ENCODE results near the gene GLMP. TPM values are rescaled to one million over a fixed set of nuclear protein-coding genes. Genes with fewer than 3 reads are reported as not detected.

GLMP gene
- polyA plus RNA-seq, 1 experiment: 25.5 TPM

- H3K4me3 ChIP-seq (ENCODE audit: low read depth, low read length): peak overlapping the region; percentile 68
- H3K9me3 ChIP-seq (ENCODE audit: control insufficient read depth, insufficient read depth, low read length): no peaks in the 10 kb centered on the region
- CTCF ChIA-PET: interaction anchor here (1.2 kb wide), 1 partner anchor 28 kb away, joined by 4 read pairs; no protein-coding TSS in a partner anchor
- peak; percentile 50 for DNase-seq (ENCODE audit: low read depth, low spot score)
- POLR2A ChIA-PET: interaction anchor here (0.6 to 1.4 kb wide), 4 partner anchors 9 to 266 kb away, joined by 3 to 6 read pairs (median 4); partner anchors contain the start of gene SMG5
- peak overlapping the region; percentile 39 for H3K27ac ChIP-seq (ENCODE audit: low read depth, low read length)
- TF ChIP-seq CTCF (IDR thresholded peaks at IDR 0.05; ENCODE audit: low read depth, low read length): no peak
- no peaks in the 10 kb centered on the region for H3K27me3 ChIP-seq (ENCODE audit: control insufficient read depth, insufficient read depth, low read length)
Observed at GRCh38 chr1:156291226-156292061, 4.0 kb downstream of the GLMP start.

GRCh38 chr1:156289857-156290256, 5.6 kb downstream of the GLMP start:
- CTCF ChIA-PET: no interaction called here
- TF ChIP-seq CTCF (IDR thresholded peaks at IDR 0.05; ENCODE audit: low read depth, low read length): no peak
- Histone ChIP-seq H3K9me3 (ENCODE audit: control insufficient read depth, insufficient read depth, low read length) (no peaks in the 10 kb centered on the region), H3K27ac (ENCODE audit: low read depth, low read length) (no peak overlapping the region), H3K4me3 (ENCODE audit: low read depth, low read length) (no peak overlapping the region), H3K27me3 (ENCODE audit: control insufficient read depth, insufficient read depth, low read length) (no peaks in the 10 kb centered on the region)
- DNase-seq (ENCODE audit: low read depth, low spot score): no peak
- POLR2A ChIA-PET: no interaction called here

- POLR2A ChIA-PET: interaction anchor here (1.0 kb wide), 1 partner anchor 10 kb away, joined by 3 read pairs; the partner anchor contains the start of gene GLMP
- no peaks in the 10 kb centered on the region for H3K9me3 ChIP-seq (ENCODE audit: control insufficient read depth, insufficient read depth, low read length)
- no peak for DNase-seq (ENCODE audit: low read depth, low spot score)
- TF ChIP-seq CTCF (IDR thresholded peaks at IDR 0.05; ENCODE audit: low read depth, low read length): no peak
- CTCF ChIA-PET: no interaction called here
- H3K27ac ChIP-seq (ENCODE audit: low read depth, low read length): no peak overlapping the region
- H3K27me3 ChIP-seq (ENCODE audit: control insufficient read depth, insufficient read depth, low read length): no peaks in the 10 kb centered on the region
- H3K4me3 ChIP-seq (ENCODE audit: low read depth, low read length): no peak overlapping the region
Observed at GRCh38 chr1:156286061-156286460, 9.4 kb downstream of the GLMP start.

- Histone ChIP-seq H3K27ac (ENCODE audit: low read depth, low read length) (no peak overlapping the region), H3K9me3 (ENCODE audit: control insufficient read depth, insufficient read depth, low read length) (no peaks in the 10 kb centered on the region), H3K4me3 (ENCODE audit: low read depth, low read length) (no peak overlapping the region), H3K27me3 (ENCODE audit: control insufficient read depth, insufficient read depth, low read length) (no peaks in the 10 kb centered on the region)
- CTCF ChIA-PET: no interaction called here
- TF ChIP-seq CTCF (IDR thresholded peaks at IDR 0.05; ENCODE audit: low read depth, low read length): no peak
- DNase-seq (ENCODE audit: low read depth, low spot score): no peak
- POLR2A ChIA-PET: no interaction called here
Observed at GRCh38 chr1:156285437-156285836, 10.0 kb downstream of the GLMP start.

- DNase-seq (ENCODE audit: low read depth, low spot score): no peak
- Histone ChIP-seq H3K9me3 (ENCODE audit: control insufficient read depth, insufficient read depth, low read length) (no peaks in the 10 kb centered on the region), H3K27me3 (ENCODE audit: control insufficient read depth, insufficient read depth, low read length) (no peaks in the 10 kb centered on the region), H3K27ac (ENCODE audit: low read depth, low read length) (no peak overlapping the region), H3K4me3 (ENCODE audit: low read depth, low read length) (no peak overlapping the region)
- CTCF ChIA-PET: interaction anchor here (2.5 kb wide), 1 partner anchor 35 kb away, joined by 14 read pairs; no protein-coding TSS in a partner anchor
- no peak for TF ChIP-seq CTCF (IDR thresholded peaks at IDR 0.05; ENCODE audit: low read depth, low read length)
- POLR2A ChIA-PET: no interaction called here
Observed at GRCh38 chr1:156284757-156285156, 10.7 kb downstream of the GLMP start.

Measured in AG04450 (cell line).